Motor neuron (in vitro differentiated cells): ENCODE measurements around the gene CMC2. TPM values are rescaled to one million over a fixed set of nuclear protein-coding genes. Genes with fewer than 3 reads are reported as not detected.

Experiments
- ATAC-seq, 8 experiments: fragments of 200-7000 bp; cut with Tn5 transposase; replicated peaks in 6 of 8; 2 replicates each; pipeline ENCODE4 v1.8.0; 2021; ENCODE audit warnings: mild to moderate bottlenecking in 8 of 8, moderate library complexity in 8 of 8
- H3K27ac ChIP-seq, 2 donors: fragments of 250-450 bp; sonication (Bioruptor Pico); 2 replicates each; pipeline ENCODE4 v1.9.0; 2021; ENCODE audit warnings: antibody characterized with exemption in 2 of 2, mild to moderate bottlenecking in 2 of 2, moderate library complexity in 1 of 2
- H3K4me1 ChIP-seq, 2 donors: fragments of 250-450 bp; sonication (Bioruptor Pico); replicated peaks in 1 of 2; 2 replicates each; pipeline ENCODE4 v1.6.1; 2021; ENCODE audit warnings: antibody characterized with exemption in 2 of 2, mild to moderate bottlenecking in 2 of 2, moderate library complexity in 1 of 2
- H3K4me3 ChIP-seq, 5 donors: fragments of 250-450 bp; sonication (Bioruptor Pico); 2 replicates each; pipeline ENCODE4 v1.9.0; 2021; ENCODE audit warnings: antibody characterized with exemption in 5 of 5, mild to moderate bottlenecking in 5 of 5, moderate library complexity in 4 of 5
- WGBS, 10 experiments: fragments of 450-650 bp; shearing (Covaris generic); methylation state at CpG; one replicate each; pipeline ENCODE4 v1.0.0; 2022; 5-methylcytosine and 5-hydroxymethylcytosine counted together
- in situ Hi-C, 9 experiments: fragments of 400-800 bp; cut with MboI; loops; one replicate each; pipeline ENCODE4 v1.15.0; 2021; ENCODE audit warnings: low sequenced_read_pairs in 9 of 9, low pct_unique_long_range_greater_than_20kb in 2 of 9; ENCODE audit not compliant: unreplicated experiment in 9 of 9
- total RNA-seq, 8 experiments: library from RNA; unstranded; fragments of 300-600 nt; gene quantifications; 2 replicates each; pipeline versions ENCODE4 v1.2.3 to v1.2.4, GENCODE V29; 2022

The CMC2 gene
- total RNA-seq, 8 experiments from 2014 or later, result 36.6 to 76.1 (median 53.9) TPM

DNA sequence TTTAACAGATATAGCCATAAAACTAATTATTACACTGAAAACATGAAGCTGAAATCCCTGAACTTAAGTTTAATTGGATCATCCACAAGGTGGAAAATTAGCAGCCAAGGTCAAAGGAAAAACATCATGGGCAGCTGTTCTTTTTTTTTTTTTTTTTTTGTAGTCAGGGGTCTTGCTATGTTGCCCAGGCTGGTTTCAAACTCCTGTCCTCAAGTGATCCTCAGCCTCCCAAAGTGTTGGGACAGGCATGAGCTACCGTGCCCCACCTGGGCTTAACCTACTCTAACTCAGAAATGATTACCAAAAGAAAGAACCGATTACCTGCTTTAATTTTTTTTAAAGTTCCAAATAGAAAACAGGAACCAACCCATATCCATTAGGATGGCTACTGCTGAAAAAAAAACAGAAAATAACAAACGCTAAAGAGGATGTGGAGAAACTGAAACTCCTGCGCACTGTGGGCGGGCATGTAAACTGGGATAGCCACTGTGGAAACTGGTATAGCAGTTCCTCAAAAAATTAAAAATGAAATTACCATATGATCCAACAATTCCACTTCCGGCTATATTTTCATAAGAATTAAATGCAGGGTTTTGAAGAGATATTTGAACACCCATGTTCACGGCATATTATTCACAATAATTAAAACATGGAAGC, 8.6 kb downstream of the CMC2 start:
- Histone ChIP-seq H3K4me1 (peaks cover 0 to 9% of the 10 kb centered on the region in 2 donors), H3K27ac (no peak overlapping the region), H3K4me3 (no peak overlapping the region)
- WGBS, 10 experiments, result 89 to 100% (median 96%) methylated on average over 2 to 7 of the region's 7 CpGs
- no peak for ATAC-seq
- in situ Hi-C loops, result no loop called here

DNA sequence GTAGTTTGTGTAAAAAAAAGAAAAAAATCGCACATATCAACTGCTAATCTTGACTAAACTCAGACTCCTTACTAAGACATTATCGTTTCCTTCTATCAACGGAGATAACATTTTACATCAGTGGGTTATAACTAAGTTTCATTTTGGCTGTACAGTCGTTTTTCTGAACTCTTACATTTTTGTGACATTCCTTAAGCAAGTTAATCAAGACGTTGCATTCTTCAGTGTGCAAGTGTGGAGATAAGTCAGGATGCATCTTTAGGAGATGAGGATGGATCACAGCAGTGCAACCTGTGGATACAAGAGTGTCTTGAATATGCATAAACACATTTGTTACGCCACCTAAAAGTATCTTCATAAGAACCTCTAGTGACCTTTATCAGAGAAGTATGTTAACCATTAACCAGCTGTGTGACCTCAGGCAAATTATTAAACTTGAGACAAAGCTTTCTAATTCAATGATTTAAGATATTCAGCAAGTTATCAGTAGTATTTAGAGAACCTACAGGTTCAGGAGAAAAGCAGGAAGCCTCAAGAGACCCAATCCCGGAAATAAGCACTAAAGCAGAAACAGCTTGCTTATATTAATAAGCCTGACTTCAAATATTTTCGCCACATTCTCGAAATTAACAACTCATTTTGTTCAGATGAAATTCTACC, 9.4 kb downstream of the CMC2 start:
- in situ Hi-C loops, result no loop called here
- WGBS, 10 experiments, result 57 to 81% (median 73%) methylated on average over 3 to 9 of the region's 9 CpGs; no CpG with 5 or more reads in 1 of the 10 experiments
- ATAC-seq, result no peak

DNA sequence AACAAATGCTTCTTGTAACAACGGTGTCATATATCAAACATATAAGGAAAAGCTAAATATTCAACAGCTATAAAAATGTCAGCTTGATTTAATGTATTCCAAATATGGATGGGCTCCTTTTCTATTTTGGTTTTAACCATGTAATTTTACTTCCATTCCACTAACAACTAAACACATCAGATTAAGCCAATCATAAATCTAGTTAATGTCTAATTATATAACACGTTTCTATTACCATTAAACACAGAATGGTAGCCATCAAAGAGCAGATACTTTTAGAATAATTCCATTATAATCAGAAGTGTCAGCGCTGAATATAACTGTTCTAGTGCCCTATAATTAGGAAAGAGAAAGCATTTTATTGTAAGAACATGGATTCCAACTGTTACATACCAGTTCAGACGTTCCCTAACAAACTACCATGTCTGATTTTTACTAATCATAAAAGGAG, 10.0 kb downstream of the CMC2 start:
- in situ Hi-C loops, result no loop called here
- 27 to 100% (median 68%) methylated on average over 1 to 4 of the region's 4 CpGs for WGBS, 10 experiments
- H3K4me3 ChIP-seq, result no peak overlapping the region
- H3K4me1 ChIP-seq, result peaks cover 0 to 11% of the 10 kb centered on the region in 2 donors
- ATAC-seq, result no peak
- no peak overlapping the region for H3K27ac ChIP-seq

More for the DNA sequence above, 9.4 kb downstream of the CMC2 start:
- Histone ChIP-seq H3K4me3 (no peak overlapping the region), H3K4me1 (peaks cover 0 to 11% of the 10 kb centered on the region in 2 donors), H3K27ac (no peak overlapping the region)

GRCh38 chr16:80994451-80994850, 12.2 kb downstream of the CMC2 start:
- in situ Hi-C loops, result no loop called here
- Histone ChIP-seq H3K4me1 (peaks cover 0 to 11% of the 10 kb centered on the region in 2 donors), H3K4me3 (no peak overlapping the region), H3K27ac (no peak overlapping the region)
- no peak for ATAC-seq

DNA sequence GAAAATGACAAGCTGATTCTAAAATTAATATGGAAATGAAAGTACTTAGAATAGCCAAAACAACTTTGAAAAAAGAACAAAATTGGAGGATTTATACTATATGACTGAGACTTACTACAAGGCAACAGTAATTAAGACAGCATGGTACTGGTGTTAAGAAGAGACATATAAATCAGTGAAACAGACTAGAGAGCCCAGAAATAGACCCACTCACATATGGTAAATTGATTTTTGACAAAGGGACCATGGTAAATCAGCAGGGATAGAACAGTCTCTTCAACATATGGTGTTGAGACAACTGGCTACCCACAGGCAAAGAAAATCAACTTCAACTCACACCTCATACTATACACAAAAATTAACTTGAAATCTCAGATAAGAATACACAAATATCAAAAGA, 12.9 kb downstream of the CMC2 start:
- ATAC-seq, result peak in 4 of 8 experiments; percentile 19 to 65 (median 48)
- Histone ChIP-seq H3K4me1 (peaks cover 0 to 11% of the 10 kb centered on the region in 2 donors), H3K4me3 (no peak overlapping the region), H3K27ac (no peak overlapping the region)
- in situ Hi-C loops, result no loop called here

DNA sequence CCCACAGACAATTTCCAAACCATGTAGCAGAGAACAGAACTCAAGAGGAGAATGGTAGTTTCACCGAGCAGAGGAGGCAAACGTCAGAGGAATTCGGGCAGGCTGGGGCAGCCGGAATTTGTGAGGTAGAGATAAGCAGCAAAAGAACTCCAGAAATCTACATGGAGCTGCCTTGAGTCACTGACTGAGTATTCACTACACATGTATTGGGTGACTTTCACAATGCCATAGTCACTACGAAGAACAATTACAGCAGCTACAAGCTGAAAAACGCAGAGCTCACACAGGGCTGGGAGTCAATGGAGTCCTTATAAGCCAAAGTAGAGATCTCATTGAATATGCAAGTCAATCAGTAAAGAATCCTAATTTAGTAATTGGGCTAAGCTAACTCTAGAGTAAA, 13.4 kb downstream of the CMC2 start:
- H3K27ac ChIP-seq, result no peak overlapping the region
- 0 to 71% (median 38%) methylated on average over 1 to 6 of the region's 6 CpGs; no CpG with 5 or more reads in 2 of the 10 experiments for WGBS, 10 experiments
- H3K4me1 ChIP-seq, result peaks cover 0 to 11% of the 10 kb centered on the region in 2 donors
- in situ Hi-C loops, result no loop called here
- peak; percentile 42 to 97 (median 56) for ATAC-seq
- no peak overlapping the region for H3K4me3 ChIP-seq

DNA sequence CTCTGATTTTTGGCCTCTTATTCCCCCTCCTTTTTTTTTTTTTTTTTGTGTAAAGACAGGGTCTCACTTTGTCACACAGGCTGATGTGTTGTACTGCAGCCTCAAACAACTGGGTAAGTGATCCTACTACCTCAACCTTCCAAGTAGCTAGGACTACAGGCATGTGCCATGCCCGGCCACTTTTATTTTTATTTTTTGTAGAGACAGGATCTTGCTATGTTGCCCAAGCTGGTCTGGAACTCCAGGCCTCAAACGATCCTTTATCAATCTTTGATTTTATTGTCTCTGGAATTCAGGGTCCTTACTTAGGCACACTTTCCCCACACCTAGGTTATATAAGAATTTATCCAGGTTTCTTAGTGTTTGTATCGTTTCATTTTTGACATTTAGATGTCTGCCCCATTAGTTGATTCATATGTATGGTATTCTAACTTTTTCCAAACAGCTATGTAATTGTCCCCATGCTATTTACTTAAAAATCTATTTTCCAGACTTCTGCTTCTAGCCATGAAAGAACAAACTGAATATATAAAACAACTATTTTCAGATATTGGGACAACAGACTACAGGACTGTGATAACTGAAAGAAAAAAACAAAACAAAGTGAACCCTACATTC, 13.9 kb downstream of the CMC2 start:
- in situ Hi-C loops, result no loop called here
- H3K4me1 ChIP-seq, result peaks cover 0 to 11% of the 10 kb centered on the region in 2 donors
- 0 to 100% (median 59%) methylated on average over 1 to 3 of the region's 3 CpGs; no CpG with 5 or more reads in 1 of the 10 experiments for WGBS, 10 experiments
- no peak overlapping the region for H3K4me3 ChIP-seq
- ATAC-seq, result no peak
- no peak overlapping the region for H3K27ac ChIP-seq

GRCh38 chr16:80991792-80992430, 14.8 kb downstream of the CMC2 start:
- ATAC-seq, result no peak
- Histone ChIP-seq H3K4me1 (peaks cover 0 to 11% of the 10 kb centered on the region in 2 donors), H3K4me3 (no peak overlapping the region), H3K27ac (no peak overlapping the region)
- WGBS, 10 experiments, result 50 to 100% (median 65%) methylated on average over 2 to 6 of the region's 6 CpGs; no CpG with 5 or more reads in 1 of the 10 experiments
- in situ Hi-C loops, result no loop called here

DNA sequence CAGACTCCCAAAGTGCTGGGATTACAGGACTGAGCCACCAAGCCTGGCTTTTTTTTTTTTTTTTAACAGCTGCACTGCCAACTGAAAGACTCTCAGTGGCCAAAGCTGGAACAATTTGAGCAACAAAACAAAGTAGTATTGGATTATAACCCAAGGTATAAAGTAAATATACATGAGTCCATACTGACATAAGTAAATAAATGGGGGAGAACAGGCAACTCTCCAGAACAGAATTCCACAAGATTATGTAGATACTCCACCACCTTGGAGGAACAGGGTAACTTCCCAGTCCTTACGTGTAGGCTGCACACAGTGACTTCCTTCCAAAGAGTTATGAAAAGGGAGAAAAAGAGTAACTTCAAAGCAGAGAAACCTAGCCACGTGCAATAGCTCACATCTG, 15.7 kb downstream of the CMC2 start:
- Histone ChIP-seq H3K4me3 (no peak overlapping the region), H3K4me1 (peaks cover 0 to 11% of the 10 kb centered on the region in 2 donors), H3K27ac (no peak overlapping the region)
- ATAC-seq, result no peak
- in situ Hi-C loops, result no loop called here
- 80 to 100% (median 100%) methylated on average over 1 to 2 of the region's 2 CpGs; no CpG with 5 or more reads in 3 of the 10 experiments for WGBS, 10 experiments

DNA sequence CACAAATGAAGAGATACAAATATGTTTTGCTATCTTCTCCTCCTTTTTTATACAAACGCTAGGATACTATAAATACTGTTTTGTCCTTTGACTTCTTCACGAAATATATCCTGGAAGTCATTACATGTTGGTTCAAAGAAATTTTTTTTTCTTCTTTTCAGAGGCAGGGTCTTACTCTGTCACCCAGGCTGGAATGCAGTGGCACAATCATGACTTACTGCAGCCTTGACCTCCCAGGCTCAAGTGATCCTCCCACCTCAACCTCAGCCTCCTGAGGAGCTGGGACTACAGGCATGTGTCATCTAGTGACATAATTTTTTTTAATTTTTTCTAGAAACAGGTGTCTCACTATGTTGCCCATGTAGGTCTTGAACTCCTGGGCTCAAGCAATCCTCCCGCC, 16.1 kb downstream of the CMC2 start:
- ATAC-seq, result no peak
- peaks cover 0 to 11% of the 10 kb centered on the region in 2 donors for H3K4me1 ChIP-seq
- no peak overlapping the region for H3K27ac ChIP-seq
- in situ Hi-C loops, result no loop called here
- H3K4me3 ChIP-seq, result no peak overlapping the region
- WGBS, 10 experiments, result 88 to 100% (median 96%) methylated on average over 1 to 3 of the region's 3 CpGs; no CpG with 5 or more reads in 2 of the 10 experiments

GRCh38 chr16:80989801-80990200, 16.9 kb downstream of the CMC2 start:
- in situ Hi-C loops, result no loop called here
- Histone ChIP-seq H3K4me1 (peaks cover 0 to 11% of the 10 kb centered on the region in 2 donors), H3K27ac (no peak overlapping the region), H3K4me3 (no peak overlapping the region)
- no peak for ATAC-seq
- WGBS, 10 experiments, result 9 to 75% (median 46%) methylated on average over 1 to 2 of the region's 2 CpGs; no CpG with 5 or more reads in 3 of the 10 experiments

- Histone ChIP-seq H3K4me1 (peaks cover 0 to 8% of the 10 kb centered on the region in 2 donors), H3K27ac (no peak overlapping the region), H3K4me3 (no peak overlapping the region)
- ATAC-seq, result no peak
- WGBS, 10 experiments, result 52 to 80% (median 69%) methylated on average over 2 to 7 of the region's 7 CpGs; no CpG with 5 or more reads in 1 of the 10 experiments
- in situ Hi-C loops, result no loop called here
These were observed 17.9 kb downstream of the CMC2 start for GRCh38 chr16:80988756-80989155.

- in situ Hi-C loops, result no loop called here
- H3K4me3 ChIP-seq, result no peak overlapping the region
- WGBS, 10 experiments, result 67 to 100% (median 100%) methylated on average over 1 to 2 of the region's 2 CpGs; no CpG with 5 or more reads in 1 of the 10 experiments
- H3K4me1 ChIP-seq, result no peaks in the 10 kb centered on the region
- H3K27ac ChIP-seq, result no peak overlapping the region
- no peak for ATAC-seq
These were observed 20.1 kb downstream of the CMC2 start for GRCh38 chr16:80986557-80986956.
